Left lung (tissue), 10 donors: ENCODE measurements around the gene CALHM3. TPM values are rescaled to one million over a fixed set of nuclear protein-coding genes. Genes with fewer than 3 reads are reported as not detected.

Experiments used
- ATAC-seq: fragments of 200-7000 bp; cut with Tn5 transposase; one replicate; pipeline ENCODE4 v1.9.1; 2020; ENCODE audit warnings: moderate library complexity
- DNase-seq, 4 donors: peaks; one replicate each; pipeline ENCODE4 v3.0.0-alpha.2; 2013 to 2020
- H3K27ac ChIP-seq, 2 donors: fragments of 200-600 bp; sonication (generic) in 1 of 2; one replicate each; pipeline versions ENCODE4 v1.5.0 to v1.8.0; 2020 to 2021
- H3K27me3 ChIP-seq, 2 donors: fragments of 200-600 bp; sonication (generic) in 1 of 2; one replicate each; pipeline versions ENCODE4 v1.5.0 to v1.8.0; 2020 to 2021
- H3K36me3 ChIP-seq, 2 donors: fragments of 200-600 bp; sonication (generic) in 1 of 2; one replicate each; pipeline versions ENCODE4 v1.5.0 to v1.8.0; 2020 to 2021
- H3K4me1 ChIP-seq, 2 donors: fragments of 200-600 bp; one replicate each; pipeline ENCODE4 v1.8.0; 2021
- H3K4me3 ChIP-seq, 2 donors: fragments of 200-600 bp; sonication (generic) in 1 of 2; one replicate each; pipeline versions ENCODE4 v1.5.0 to v1.8.0; 2020 to 2021; ENCODE audit warnings: mild to moderate bottlenecking in 1 of 2
- H3K9me3 ChIP-seq, 2 donors: fragments of 200-600 bp; sonication (generic) in 1 of 2; one replicate each; pipeline versions ENCODE4 v1.5.0 to v1.8.0; 2020 to 2021
- intact Hi-C, 2 donors: fragments of 100-400 bp; cut with DNase I; formaldehyde crosslinking; loops; one replicate each; pipeline versions ENCODE4 v1.11.2 to v1.14.2; 2022
- polyA plus RNA-seq, 6 donors: library from polyadenylated mRNA; unstranded; fragments of 120-200 nt; gene quantifications; one replicate each; pipeline ENCODE4 v1.2.1, GENCODE V29; 2013; ENCODE audit not compliant: insufficient read length in 6 of 6
- total RNA-seq, 2 donors: library from RNA; stranded (reverse); fragmentation: NEBNext Ultra II Directional; extraction: Animal tissue kit (Norgen Biotek cat#: 25700); gene quantifications; one replicate each; pipeline ENCODE4 v1.2.1, GENCODE V29; 2021
- TF ChIP-seq, protein P1 (sequence below), 2 donors: fragments of 200-600 bp; sonication (generic) in 1 of 2; IDR thresholded peaks; one replicate each; pipeline versions ENCODE4 v1.5.0 to v1.8.0; 2021; ENCODE audit warnings: antibody characterized with exemption in 2 of 2
- donor health status: DM: no; HTN: yes; CAD: no.
- donor health status: DM: no; HTN: no; CAD: no.

CALHM3 gene
- total and polyA plus RNA-seq, 8 donors: 0.16 TPM; not detected in 7

GRCh38 chr10:103495321-103495720 is 16.3 kb upstream of the CALHM3 start:
- ATAC-seq (no peak), DNase-seq (no peak)
- peaks cover 5 to 17% of the 10 kb centered on the region in 2 donors for H3K4me1 ChIP-seq
- H3K27me3 ChIP-seq: peaks cover 42 to 74% of the 10 kb centered on the region in 2 donors
- H3K27ac ChIP-seq: no peak overlapping the region
- H3K36me3 ChIP-seq: no peaks in the 10 kb centered on the region
- TF ChIP-seq, protein P1, sequence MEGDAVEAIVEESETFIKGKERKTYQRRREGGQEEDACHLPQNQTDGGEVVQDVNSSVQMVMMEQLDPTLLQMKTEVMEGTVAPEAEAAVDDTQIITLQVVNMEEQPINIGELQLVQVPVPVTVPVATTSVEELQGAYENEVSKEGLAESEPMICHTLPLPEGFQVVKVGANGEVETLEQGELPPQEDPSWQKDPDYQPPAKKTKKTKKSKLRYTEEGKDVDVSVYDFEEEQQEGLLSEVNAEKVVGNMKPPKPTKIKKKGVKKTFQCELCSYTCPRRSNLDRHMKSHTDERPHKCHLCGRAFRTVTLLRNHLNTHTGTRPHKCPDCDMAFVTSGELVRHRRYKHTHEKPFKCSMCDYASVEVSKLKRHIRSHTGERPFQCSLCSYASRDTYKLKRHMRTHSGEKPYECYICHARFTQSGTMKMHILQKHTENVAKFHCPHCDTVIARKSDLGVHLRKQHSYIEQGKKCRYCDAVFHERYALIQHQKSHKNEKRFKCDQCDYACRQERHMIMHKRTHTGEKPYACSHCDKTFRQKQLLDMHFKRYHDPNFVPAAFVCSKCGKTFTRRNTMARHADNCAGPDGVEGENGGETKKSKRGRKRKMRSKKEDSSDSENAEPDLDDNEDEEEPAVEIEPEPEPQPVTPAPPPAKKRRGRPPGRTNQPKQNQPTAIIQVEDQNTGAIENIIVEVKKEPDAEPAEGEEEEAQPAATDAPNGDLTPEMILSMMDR (IDR thresholded peaks at IDR 0.05): no peak
- intact Hi-C loops: no loop called here
- no peak overlapping the region for H3K4me3 ChIP-seq
- no peaks in the 10 kb centered on the region for H3K9me3 ChIP-seq

GRCh38 chr10:103493916-103494877 is 15.2 kb upstream of the CALHM3 start:
- ATAC-seq (peak; percentile 14), DNase-seq (peak in 1 of 4 donors; percentile 81)
- H3K9me3 ChIP-seq: no peaks in the 10 kb centered on the region
- H3K4me1 ChIP-seq: peaks cover 5 to 17% of the 10 kb centered on the region in 2 donors
- H3K27ac ChIP-seq: no peak overlapping the region
- peak overlapping the region; percentile 37 to 41 for H3K4me3 ChIP-seq
- no peaks in the 10 kb centered on the region for H3K36me3 ChIP-seq
- intact Hi-C loops: no loop called here
- TF ChIP-seq, protein P1 (IDR thresholded peaks at IDR 0.05): no peak
- peaks cover 42 to 69% of the 10 kb centered on the region in 2 donors for H3K27me3 ChIP-seq

DNA sequence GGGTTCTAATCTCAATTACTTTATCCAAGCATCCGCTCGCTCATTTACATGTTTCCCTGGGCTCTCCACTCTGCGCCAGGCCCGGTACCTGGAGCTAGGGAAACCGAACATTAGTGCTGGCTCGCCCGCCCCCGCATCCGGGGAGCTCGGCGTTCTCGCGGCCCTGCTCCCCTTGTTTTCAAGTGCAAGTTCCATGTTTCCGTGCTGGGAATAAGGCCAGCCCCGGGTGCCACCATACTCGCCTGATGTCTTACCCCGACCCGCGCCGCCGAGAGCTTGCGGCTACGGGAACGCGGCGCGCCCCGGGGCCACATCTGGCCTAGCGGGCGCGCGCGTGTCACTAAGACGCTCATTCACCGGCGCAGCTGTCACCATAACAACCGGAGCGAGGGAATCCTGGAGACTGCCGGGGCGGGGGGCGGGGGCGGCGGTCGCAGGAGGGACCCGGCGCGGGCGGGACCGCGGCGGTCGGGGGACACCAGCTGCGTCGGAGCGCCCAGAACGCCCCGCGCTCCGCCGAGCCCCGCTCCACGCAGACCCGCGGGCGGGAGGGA is 14.4 kb upstream of the CALHM3 start, which contains the start of gene NEURL1:
Gene NEURL1, plus strand, starts transcription at position 344 of the 554 bp plus-strand sequence. CDS start 683 bp downstream, outside the sequence.
- peak in 2 of 4 donors; percentile 53 to 72 for DNase-seq
- TF ChIP-seq, protein P1 (IDR thresholded peaks at IDR 0.05): no peak
- Histone ChIP-seq H3K27ac (no peak within 1 kb of the TSS), H3K36me3 (no peaks in the 10 kb centered on the region), H3K27me3 (peaks cover 42 to 73% of the 10 kb centered on the region in 2 donors), H3K9me3 (no peaks in the 10 kb centered on the region), H3K4me1 (peaks cover 5 to 17% of the 10 kb centered on the region in 2 donors), H3K4me3 (peak within 1 kb of the TSS; percentile 37 to 41)
- intact Hi-C loops: no loop called here
- peak; percentile 7 for ATAC-seq

DNA sequence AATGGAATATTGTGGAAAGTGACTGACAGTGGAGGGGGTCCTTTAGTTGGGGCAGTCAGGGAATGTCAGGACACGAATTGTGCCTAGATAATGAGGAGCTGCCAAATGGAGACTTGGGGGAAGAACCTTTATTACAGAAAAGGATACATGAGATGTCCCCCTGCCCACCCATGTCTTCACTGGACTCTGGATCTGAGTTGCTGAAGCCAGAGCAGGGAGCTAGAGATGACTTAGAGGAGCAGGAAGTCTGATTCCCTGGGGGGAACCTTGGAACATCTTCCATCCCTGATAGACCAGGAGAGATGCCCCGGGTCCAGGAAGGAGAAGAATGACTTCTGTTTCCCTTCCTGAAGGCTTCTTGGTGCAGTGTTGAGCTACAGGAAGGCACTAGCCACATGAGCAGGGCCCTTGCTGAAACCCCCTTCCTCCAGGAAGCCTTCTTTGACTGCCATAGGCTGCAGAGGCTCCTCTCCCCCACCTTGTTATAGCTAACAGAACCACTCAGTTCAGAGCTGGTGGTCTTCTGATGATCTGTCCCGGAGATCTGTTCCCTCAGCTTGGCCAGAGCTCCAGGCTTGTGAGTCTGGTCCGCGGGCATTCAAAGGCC is 13.7 kb upstream of the CALHM3 start:
- H3K27ac ChIP-seq: no peak overlapping the region
- H3K4me1 ChIP-seq: peaks cover 5 to 17% of the 10 kb centered on the region in 2 donors
- intact Hi-C loops: no loop called here
- H3K4me3 ChIP-seq: no peak overlapping the region
- no peak for DNase-seq
- TF ChIP-seq, protein P1 (IDR thresholded peaks at IDR 0.05): no peak
- no peaks in the 10 kb centered on the region for H3K9me3 ChIP-seq
- no peak for ATAC-seq
- peaks cover 42 to 73% of the 10 kb centered on the region in 2 donors for H3K27me3 ChIP-seq
- H3K36me3 ChIP-seq: no peaks in the 10 kb centered on the region
